K562 (cell line): ENCODE data around the gene TBX10. TPM values are rescaled to one million over a fixed set of nuclear protein-coding genes. Genes with fewer than 3 reads are reported as not detected.
A peak's percentile ranks its signal among the peaks of the same experiment; 100 is the strongest.

ENCODE experiments used
- ARNT ChIP-seq, 2 experiments: fragments of 450-650 bp; IDR thresholded peaks; 2 replicates each; pipeline ENCODE4 v1.6.1; 2016; ENCODE audit warnings: mild to moderate bottlenecking in 1 of 2
- BHLHE40 ChIP-seq: IDR thresholded peaks from 2 replicates; pipeline ENCODE4 v1.6.1; 2011; ENCODE audit warnings: low read length, improper control_type of control experiment
- CBX1 ChIP-seq: sonication (generic); IDR thresholded peaks from 2 replicates; pipeline ENCODE4 v1.6.1; 2016; ENCODE audit warnings: antibody characterized with exemption, low read depth, mild to moderate bottlenecking
- CHD2 ChIP-seq: IDR thresholded peaks from 2 replicates; pipeline ENCODE4 v1.6.1; 2011; ENCODE audit warnings: low read depth, low read length
- CHD7 ChIP-seq: fragments of 200-600 bp; sonication (generic); IDR thresholded peaks from one replicate; pipeline ENCODE4 v1.6.1; 2012; ENCODE audit warnings: mild to moderate bottlenecking, low read depth, low read length, inconsistent platforms
- FOXA1 ChIP-seq: fragments of 450-650 bp; IDR thresholded peaks from 2 replicates; pipeline ENCODE4 v1.6.1; 2016; ENCODE audit warnings: mild to moderate bottlenecking, borderline replicate concordance
- GABPA ChIP-seq: fragments of 200-800 bp; sonication (Bioruptor generic); conservative IDR thresholded peaks from 2 replicates; pipeline ENCODE4 v1.6.1; 2016; ENCODE audit warnings: low read depth, missing genetic modification characterization, missing compliant biosample characterization
- GMEB1 ChIP-seq: fragments of 250-450 bp; sonication (Bioruptor Pico); IDR thresholded peaks from 2 replicates; pipeline ENCODE4 v1.4.0; 2020; ENCODE audit warnings: mild to moderate bottlenecking
- ILF3 ChIP-seq: fragments of 450-650 bp; IDR thresholded peaks from 2 replicates; pipeline ENCODE4 v1.6.1; 2018; ENCODE audit warnings: antibody characterized with exemption, mild to moderate bottlenecking, moderate library complexity, borderline replicate concordance
- L3MBTL2 ChIP-seq: fragments of 450-650 bp; IDR thresholded peaks from 2 replicates; pipeline ENCODE4 v1.6.1; 2016; ENCODE audit warnings: mild to moderate bottlenecking, moderate library complexity
- MECOM ChIP-seq: fragments of 250-450 bp; sonication (Bioruptor Pico); IDR thresholded peaks from 2 replicates; pipeline ENCODE4 v1.8.0; 2022; ENCODE audit warnings: inconsistent platforms
- RFX5 ChIP-seq: IDR thresholded peaks from 2 replicates; pipeline ENCODE4 v1.6.1; 2011; ENCODE audit warnings: low read depth, mild to moderate bottlenecking, improper control_type of control experiment, low read length
- RNF2 ChIP-seq: sonication (generic); IDR thresholded peaks from 2 replicates; pipeline ENCODE4 v1.6.1; 2016
- U2AF2 ChIP-seq: fragments of 200-400 bp; formaldehyde crosslinking; optimal IDR thresholded peaks from 2 replicates; pipeline ENCODE3; 2017; ENCODE audit warnings: low read depth, mild to moderate bottlenecking, low read length
- YBX1 ChIP-seq: fragments of 450-650 bp; IDR thresholded peaks from 2 replicates; pipeline ENCODE4 v1.7.1; 2016; ENCODE audit warnings: mild to moderate bottlenecking
- ZKSCAN8 ChIP-seq: fragments of 200-800 bp; sonication (Bioruptor generic); IDR thresholded peaks from 2 replicates; pipeline ENCODE4 v1.6.1; 2016; ENCODE audit warnings: missing genetic modification characterization, missing compliant biosample characterization
- ZNF239 ChIP-seq: fragments of 250-450 bp; sonication (Bioruptor Pico); IDR thresholded peaks from 2 replicates; pipeline ENCODE4 v1.4.0; 2020; ENCODE audit warnings: mild to moderate bottlenecking
- ZSCAN32 ChIP-seq: fragments of 450-650 bp; formaldehyde crosslinking; IDR thresholded peaks from 2 replicates; pipeline ENCODE4 v1.4.0; 2020; ENCODE audit warnings: mild to moderate bottlenecking, moderate library complexity
- polyA plus RNA-seq, 8 experiments: library from polyadenylated mRNA; depleted of rRNA in 4 of 8; stranded (reverse) in 5 of 8; unstranded in 3 of 8; fragments of >200 nt; fragmentation: Nextera tagmentation in 2 of 8; fragmentation: Illumina TruSeq in 1 of 8; extraction: Ambion mirVana in 2 of 8; extraction: Trizol in 1 of 8; gene quantifications; 2 replicates each; pipeline versions ENCODE4 v1.2.1 to v1.2.3, GENCODE V29; 2011 to 2014; ENCODE audit warnings: inconsistent platforms in 1 of 8, missing spikeins in 1 of 8
- total RNA-seq, 7 experiments: library from RNA; depleted of rRNA in 6 of 7; stranded (reverse); fragments of >200 nt in 6 of 7; fragmentation: Illumina TruSeq in 2 of 7; extraction: Trizol in 2 of 7; gene quantifications; 2 replicates each; pipeline versions ENCODE4 v1.2.1 to v1.2.3, GENCODE V29; 2011 to 2021; ENCODE audit warnings: low replicate concordance in 1 of 7

Gene TBX10
- total and polyA plus RNA-seq, 9 of the 15 experiments (the other 6 are each of a cell fraction or from before 2014, with no cell fraction given) = not detected

- TF ChIP-seq CHD7 (no peak), CBX1 (no peak), ZSCAN32 (CRISPR knock-in tag) (no peak), RNF2 (peak; percentile 87; the same call in 1 of the 2 replicates), U2AF2 (no peak), L3MBTL2 (peak; percentile 22; the same call in 1 of the 2 replicates), CHD2 (no peak), GABPA (tag) (no peak; the same call in 1 of the 2 replicates), BHLHE40 (peak; percentile 34; the same call in 1 of the 2 replicates), FOXA1 (no peak), YBX1 (no peak), ARNT (IDR thresholded peaks at IDR 0.05) (no peak), RFX5 (no peak), ZNF239 (no peak), ILF3 (no peak), MECOM (no peak), ZKSCAN8 (CRISPR knock-in tag) (no peak), GMEB1 (CRISPR knock-in tag) (no peak)
These were observed 39.1 kb downstream of the TBX10 start (continued) for GRCh38 chr11:67600324-67601029.
